ENCODE results near the gene TLNRD1.

Gene TLNRD1

GRCh38 chr15:81001152-81002008 lies 657 bp downstream of the TLNRD1 start:
- H3K9me3 ChIP-seq (ENCODE audit: control insufficient read depth, low read length) = no peaks in the 10 kb centered on the region
- peak; percentile 48 to 58 (median 55) for DNase-seq
- H3K4me1 ChIP-seq (ENCODE audit: control insufficient read depth, insufficient read depth, low read length, poor library complexity, severe bottlenecking) = peaks cover 32% of the 10 kb centered on the region
- no peaks in the 10 kb centered on the region for H3K27me3 ChIP-seq (replicated peaks; ENCODE audit: control insufficient read depth, insufficient read depth, low read length, poor library complexity, severe bottlenecking)
- H3K27ac ChIP-seq (ENCODE audit: insufficient read depth, low read length, poor library complexity, severe bottlenecking) = peak overlapping the region; percentile 93
- peaks cover 8% of the 10 kb centered on the region for H3K36me3 ChIP-seq (ENCODE audit: control insufficient read depth, insufficient read depth, low read length)
- peak overlapping the region; percentile 80 for H3K4me3 ChIP-seq (ENCODE audit: insufficient read depth, low read depth, low read length, poor library complexity, severe bottlenecking)

- peak overlapping the region; percentile 93 for H3K27ac ChIP-seq (ENCODE audit: insufficient read depth, low read length, poor library complexity, severe bottlenecking)
- H3K4me1 ChIP-seq (ENCODE audit: control insufficient read depth, insufficient read depth, low read length, poor library complexity, severe bottlenecking) = peaks cover 32% of the 10 kb centered on the region
These were observed 1.2 kb downstream of the TLNRD1 start for GRCh38 chr15:81002009-81002330.

GRCh38 chr15:81002331-81003096 lies 1.8 kb downstream of the TLNRD1 start:
- no peaks in the 10 kb centered on the region for H3K9me3 ChIP-seq (ENCODE audit: control insufficient read depth, low read length)
- H3K4me1 ChIP-seq (ENCODE audit: control insufficient read depth, insufficient read depth, low read length, poor library complexity, severe bottlenecking) = peaks cover 32% of the 10 kb centered on the region
- peak overlapping the region; percentile 80 for H3K4me3 ChIP-seq (ENCODE audit: insufficient read depth, low read depth, low read length, poor library complexity, severe bottlenecking)
- DNase-seq = no peak
- H3K27ac ChIP-seq (ENCODE audit: insufficient read depth, low read length, poor library complexity, severe bottlenecking) = peak overlapping the region; percentile 93
- peaks cover 8% of the 10 kb centered on the region for H3K36me3 ChIP-seq (ENCODE audit: control insufficient read depth, insufficient read depth, low read length)
- no peaks in the 10 kb centered on the region for H3K27me3 ChIP-seq (replicated peaks; ENCODE audit: control insufficient read depth, insufficient read depth, low read length, poor library complexity, severe bottlenecking)

More at GRCh38 chr15:81002009-81002330, 1.2 kb downstream of the TLNRD1 start:
- Histone ChIP-seq H3K36me3 (ENCODE audit: control insufficient read depth, insufficient read depth, low read length) (peaks cover 8% of the 10 kb centered on the region), H3K9me3 (ENCODE audit: control insufficient read depth, low read length) (no peaks in the 10 kb centered on the region), H3K27me3 (replicated peaks; ENCODE audit: control insufficient read depth, insufficient read depth, low read length, poor library complexity, severe bottlenecking) (no peaks in the 10 kb centered on the region), H3K4me3 (ENCODE audit: insufficient read depth, low read depth, low read length, poor library complexity, severe bottlenecking) (peak overlapping the region; percentile 80)
- DNase-seq = no peak

GRCh38 chr15:81003097-81003350 lies 2.3 kb downstream of the TLNRD1 start:
- no peak overlapping the region for H3K4me3 ChIP-seq (ENCODE audit: insufficient read depth, low read depth, low read length, poor library complexity, severe bottlenecking)
- H3K27ac ChIP-seq (ENCODE audit: insufficient read depth, low read length, poor library complexity, severe bottlenecking) = no peak overlapping the region
- H3K36me3 ChIP-seq (ENCODE audit: control insufficient read depth, insufficient read depth, low read length) = peaks cover 8% of the 10 kb centered on the region
- H3K27me3 ChIP-seq (replicated peaks; ENCODE audit: control insufficient read depth, insufficient read depth, low read length, poor library complexity, severe bottlenecking) = no peaks in the 10 kb centered on the region
- DNase-seq = no peak
- no peaks in the 10 kb centered on the region for H3K9me3 ChIP-seq (ENCODE audit: control insufficient read depth, low read length)
- peaks cover 32% of the 10 kb centered on the region for H3K4me1 ChIP-seq (ENCODE audit: control insufficient read depth, insufficient read depth, low read length, poor library complexity, severe bottlenecking)

DNA sequence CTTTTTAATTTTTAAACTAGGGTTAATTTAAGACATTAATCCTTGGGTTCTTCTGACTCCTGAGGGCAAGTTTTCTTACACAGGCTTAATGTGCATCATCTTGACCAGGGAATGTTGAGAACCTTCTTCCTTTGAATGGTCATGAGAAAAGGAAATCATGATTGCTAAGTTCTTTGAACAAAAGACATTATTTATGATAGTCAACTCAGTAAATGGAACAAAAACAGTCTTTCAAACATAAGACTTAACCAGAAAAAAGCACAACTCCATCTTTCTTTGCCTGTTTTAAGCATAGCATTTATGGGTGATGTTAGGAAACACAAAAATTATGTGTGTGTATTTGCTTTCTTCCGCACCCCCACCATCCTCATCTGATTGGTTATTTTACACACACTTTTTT lies 5.4 kb downstream of the TLNRD1 start:
- Histone ChIP-seq H3K9me3 (ENCODE audit: control insufficient read depth, low read length) (no peaks in the 10 kb centered on the region), H3K4me1 (ENCODE audit: control insufficient read depth, insufficient read depth, low read length, poor library complexity, severe bottlenecking) (peaks cover 21% of the 10 kb centered on the region), H3K27ac (ENCODE audit: insufficient read depth, low read length, poor library complexity, severe bottlenecking) (no peak overlapping the region), H3K36me3 (ENCODE audit: control insufficient read depth, insufficient read depth, low read length) (peaks cover 8% of the 10 kb centered on the region), H3K4me3 (ENCODE audit: insufficient read depth, low read depth, low read length, poor library complexity, severe bottlenecking) (no peak overlapping the region), H3K27me3 (replicated peaks; ENCODE audit: control insufficient read depth, insufficient read depth, low read length, poor library complexity, severe bottlenecking) (no peaks in the 10 kb centered on the region)
- no peak for DNase-seq

DNA sequence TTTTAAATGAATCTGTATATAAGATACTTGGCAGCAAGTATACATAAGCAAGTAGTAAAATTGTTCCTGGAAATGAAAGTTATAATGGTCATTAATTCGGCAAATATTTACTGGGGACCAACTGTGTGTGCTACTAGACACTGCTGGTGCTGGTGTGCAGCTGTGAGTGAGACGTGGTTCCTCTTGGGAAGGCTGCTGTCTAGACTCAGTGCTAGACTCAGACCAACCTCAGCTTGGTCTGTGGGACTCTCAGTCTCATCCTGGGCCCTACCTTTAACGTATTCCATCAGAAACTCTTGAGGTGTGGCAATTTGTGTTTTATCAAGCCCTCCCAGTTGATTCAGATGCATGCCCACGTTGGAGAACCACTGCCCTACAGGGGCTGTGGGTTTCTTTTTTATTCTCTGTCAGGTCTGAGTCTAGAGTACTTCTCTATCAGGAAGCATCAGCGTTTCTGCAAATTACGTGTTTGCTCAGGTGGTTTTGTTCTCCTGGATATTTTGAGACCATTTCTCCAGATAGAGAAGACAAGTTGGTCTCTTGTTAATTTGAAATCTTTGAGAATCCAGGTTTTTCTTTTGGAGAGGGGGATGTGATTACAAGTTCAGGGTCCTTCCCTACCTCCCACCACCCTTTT lies 6.8 kb downstream of the TLNRD1 start:
- Histone ChIP-seq H3K4me3 (ENCODE audit: insufficient read depth, low read depth, low read length, poor library complexity, severe bottlenecking) (no peak overlapping the region), H3K27me3 (replicated peaks; ENCODE audit: control insufficient read depth, insufficient read depth, low read length, poor library complexity, severe bottlenecking) (no peaks in the 10 kb centered on the region), H3K36me3 (ENCODE audit: control insufficient read depth, insufficient read depth, low read length) (peaks cover 8% of the 10 kb centered on the region), H3K4me1 (ENCODE audit: control insufficient read depth, insufficient read depth, low read length, poor library complexity, severe bottlenecking) (peaks cover 19% of the 10 kb centered on the region), H3K27ac (ENCODE audit: insufficient read depth, low read length, poor library complexity, severe bottlenecking) (no peak overlapping the region), H3K9me3 (ENCODE audit: control insufficient read depth, low read length) (no peaks in the 10 kb centered on the region)
- no peak for DNase-seq

- DNase-seq = no peak
- Histone ChIP-seq H3K36me3 (ENCODE audit: control insufficient read depth, insufficient read depth, low read length) (peaks cover 2% of the 10 kb centered on the region), H3K9me3 (ENCODE audit: control insufficient read depth, low read length) (no peaks in the 10 kb centered on the region), H3K27me3 (replicated peaks; ENCODE audit: control insufficient read depth, insufficient read depth, low read length, poor library complexity, severe bottlenecking) (no peaks in the 10 kb centered on the region), H3K4me1 (ENCODE audit: control insufficient read depth, insufficient read depth, low read length, poor library complexity, severe bottlenecking) (peaks cover 12% of the 10 kb centered on the region), H3K4me3 (ENCODE audit: insufficient read depth, low read depth, low read length, poor library complexity, severe bottlenecking) (no peak overlapping the region), H3K27ac (ENCODE audit: insufficient read depth, low read length, poor library complexity, severe bottlenecking) (no peak overlapping the region)
These were observed 7.6 kb downstream of the TLNRD1 start for GRCh38 chr15:81008312-81008711.

DNA sequence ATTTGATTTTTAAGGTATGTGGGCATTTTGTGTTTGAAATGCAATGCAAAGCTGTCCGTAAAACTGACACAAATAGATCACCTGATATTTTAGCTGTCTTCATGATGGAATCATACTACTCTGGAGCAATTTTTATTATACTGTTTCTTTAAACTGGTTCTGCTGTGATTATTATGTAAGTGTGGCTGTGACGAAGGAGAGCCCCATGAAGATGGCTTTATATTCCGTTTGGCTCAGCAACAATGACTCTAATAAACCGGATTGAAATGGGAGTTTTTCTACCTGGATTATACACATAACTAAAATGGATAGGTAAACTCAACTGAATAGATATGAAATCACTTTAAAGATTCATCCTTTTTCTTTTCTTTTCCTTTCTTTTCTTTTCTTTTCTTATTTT lies 9.4 kb downstream of the TLNRD1 start:
- no peak for DNase-seq
- Histone ChIP-seq H3K27me3 (replicated peaks; ENCODE audit: control insufficient read depth, insufficient read depth, low read length, poor library complexity, severe bottlenecking) (no peaks in the 10 kb centered on the region), H3K4me3 (ENCODE audit: insufficient read depth, low read depth, low read length, poor library complexity, severe bottlenecking) (no peak overlapping the region), H3K27ac (ENCODE audit: insufficient read depth, low read length, poor library complexity, severe bottlenecking) (no peak overlapping the region), H3K9me3 (ENCODE audit: control insufficient read depth, low read length) (no peaks in the 10 kb centered on the region), H3K36me3 (ENCODE audit: control insufficient read depth, insufficient read depth, low read length) (no peaks in the 10 kb centered on the region), H3K4me1 (ENCODE audit: control insufficient read depth, insufficient read depth, low read length, poor library complexity, severe bottlenecking) (peaks cover 1% of the 10 kb centered on the region)

- H3K36me3 ChIP-seq (ENCODE audit: control insufficient read depth, insufficient read depth, low read length) = no peaks in the 10 kb centered on the region
- no peak overlapping the region for H3K4me3 ChIP-seq (ENCODE audit: insufficient read depth, low read depth, low read length, poor library complexity, severe bottlenecking)
- no peak overlapping the region for H3K27ac ChIP-seq (ENCODE audit: insufficient read depth, low read length, poor library complexity, severe bottlenecking)
- H3K4me1 ChIP-seq (ENCODE audit: control insufficient read depth, insufficient read depth, low read length, poor library complexity, severe bottlenecking) = no peaks in the 10 kb centered on the region
- no peaks in the 10 kb centered on the region for H3K9me3 ChIP-seq (ENCODE audit: control insufficient read depth, low read length)
- H3K27me3 ChIP-seq (replicated peaks; ENCODE audit: control insufficient read depth, insufficient read depth, low read length, poor library complexity, severe bottlenecking) = no peaks in the 10 kb centered on the region
- no peak for DNase-seq
These were observed 10.9 kb downstream of the TLNRD1 start for GRCh38 chr15:81011593-81011992.

- Histone ChIP-seq H3K4me1 (ENCODE audit: control insufficient read depth, insufficient read depth, low read length, poor library complexity, severe bottlenecking) (no peaks in the 10 kb centered on the region), H3K9me3 (ENCODE audit: control insufficient read depth, low read length) (no peaks in the 10 kb centered on the region), H3K4me3 (ENCODE audit: insufficient read depth, low read depth, low read length, poor library complexity, severe bottlenecking) (no peak overlapping the region), H3K27ac (ENCODE audit: insufficient read depth, low read length, poor library complexity, severe bottlenecking) (no peak overlapping the region), H3K27me3 (replicated peaks; ENCODE audit: control insufficient read depth, insufficient read depth, low read length, poor library complexity, severe bottlenecking) (no peaks in the 10 kb centered on the region), H3K36me3 (ENCODE audit: control insufficient read depth, insufficient read depth, low read length) (no peaks in the 10 kb centered on the region)
- no peak for DNase-seq
These were observed 11.9 kb downstream of the TLNRD1 start for GRCh38 chr15:81012588-81012987.

Measured in effector memory CD4-positive, alpha-beta T cell (primary cell).